Hepatocyte (in vitro differentiated cells): ENCODE data around the gene SNAI3. TPM values are rescaled to one million over a fixed set of nuclear protein-coding genes. Genes with fewer than 3 reads are reported as not detected.

Experiments used
- DNase-seq: peaks from one replicate; pipeline ENCODE4 v3.0.0-alpha.2; 2016; ENCODE audit warnings: low spot score
- H2AFZ ChIP-seq: fragments of 200-600 bp; sonication (generic); 2 replicates; pipeline ENCODE4 v1.6.0; 2016; ENCODE audit warnings: antibody characterized with exemption, mild to moderate bottlenecking
- H3K27ac ChIP-seq: fragments of 200-600 bp; sonication (generic); 2 replicates; pipeline ENCODE4 v1.5.1; 2016; ENCODE audit warnings: mild to moderate bottlenecking
- H3K27me3 ChIP-seq: fragments of 200-600 bp; sonication (generic); 2 replicates; pipeline ENCODE4 v1.6.1; 2016
- H3K36me3 ChIP-seq: fragments of 200-600 bp; sonication (generic); replicated peaks from 2 replicates; pipeline ENCODE4 v1.5.1; 2016; ENCODE audit warnings: low read depth; ENCODE audit not compliant: insufficient read depth
- H3K4me1 ChIP-seq: fragments of 200-600 bp; sonication (generic); 2 replicates; pipeline ENCODE4 v1.5.1; 2016; ENCODE audit warnings: mild to moderate bottlenecking, moderate library complexity; ENCODE audit not compliant: insufficient read depth
- H3K4me2 ChIP-seq: fragments of 200-600 bp; sonication (generic); 2 replicates; pipeline ENCODE4 v1.6.0; 2016
- H3K4me3 ChIP-seq: fragments of 200-600 bp; sonication (generic); 2 replicates; pipeline ENCODE4 v1.5.1; 2016; ENCODE audit warnings: mild to moderate bottlenecking
- H3K79me2 ChIP-seq: fragments of 200-600 bp; sonication (generic); 2 replicates; pipeline ENCODE4 v1.6.0; 2017; ENCODE audit warnings: mild to moderate bottlenecking
- H3K9me2 ChIP-seq: fragments of 200-600 bp; sonication (generic); replicated peaks from 2 replicates; pipeline ENCODE4 v1.6.0; 2017; ENCODE audit warnings: mild to moderate bottlenecking; ENCODE audit not compliant: insufficient read depth
- H3K9me3 ChIP-seq: fragments of 200-600 bp; sonication (generic); 2 replicates; pipeline ENCODE4 v1.5.1; 2016; ENCODE audit warnings: low read depth, mild to moderate bottlenecking
- H4K20me1 ChIP-seq: fragments of 200-600 bp; sonication (generic); 2 replicates; pipeline ENCODE4 v1.6.0; 2016; ENCODE audit warnings: mild to moderate bottlenecking; ENCODE audit not compliant: insufficient read depth, poor library complexity, severe bottlenecking
- CTCF ChIP-seq: fragments of 200-600 bp; sonication (generic); IDR thresholded peaks from 2 replicates; pipeline ENCODE4 v1.5.1; 2016; ENCODE audit warnings: antibody characterized with exemption, mild to moderate bottlenecking; ENCODE audit not compliant: poor library complexity
- EZH2 ChIP-seq: fragments of 200-600 bp; sonication (generic); IDR thresholded peaks from 2 replicates; pipeline ENCODE4 v1.6.1; 2016; ENCODE audit warnings: antibody characterized with exemption, mild to moderate bottlenecking, borderline replicate concordance
- EZH2phosphoT487 ChIP-seq: fragments of 200-600 bp; sonication (generic); IDR thresholded peaks from one replicate; pipeline ENCODE4 v1.6.1; 2018; ENCODE audit warnings: antibody characterized with exemption, mild to moderate bottlenecking, low read depth, moderate library complexity; ENCODE audit not compliant: unreplicated experiment, severe bottlenecking
- WGBS: methylation state at CpG from one replicate; pipeline ENCODE4 v1.1.6; 2016; ENCODE audit warnings: low lambda C conversion rate; ENCODE audit errors: missing lambda C conversion rate; 5-methylcytosine and 5-hydroxymethylcytosine counted together
- polyA plus RNA-seq: library from polyadenylated mRNA; unstranded; fragments of >200 nt; fragmentation: Nextera tagmentation; extraction: Ambion mirVana; gene quantifications from 2 replicates; pipeline ENCODE4 v1.2.1, GENCODE V29; 2016
- total RNA-seq: library from RNA; depleted of rRNA; stranded (reverse); fragments of >200 nt; gene quantifications from 2 replicates; pipeline ENCODE4 v1.2.3, GENCODE V29; 2014

Gene SNAI3
- total and polyA plus RNA-seq, 2 experiments from 2014 or later, result 1.7 to 5.0 TPM

GRCh38 chr16:88631384-88631783 lies 54.9 kb downstream of the SNAI3 start:
- no peak for DNase-seq
- no peak overlapping the region for H3K27ac ChIP-seq
- peaks cover 9% of the 10 kb centered on the region for H3K4me1 ChIP-seq
- H3K9me3 ChIP-seq, result no peaks in the 10 kb centered on the region
- no peak overlapping the region for H3K4me3 ChIP-seq
- TF ChIP-seq EZH2phosphoT487 (no peak), EZH2 (no peak), CTCF (no peak)
- H3K9me2 ChIP-seq, result no peaks in the 10 kb centered on the region
- H3K36me3 ChIP-seq, result no peaks in the 10 kb centered on the region
- H3K4me2 ChIP-seq, result no peak overlapping the region
- H3K79me2 ChIP-seq, result no peaks in the 10 kb centered on the region
- 83% methylated on average over 16 of the region's 16 CpGs for WGBS
- H2AFZ ChIP-seq, result no peak overlapping the region
- no peaks in the 10 kb centered on the region for H3K27me3 ChIP-seq
- peaks cover 5% of the 10 kb centered on the region for H4K20me1 ChIP-seq

DNA sequence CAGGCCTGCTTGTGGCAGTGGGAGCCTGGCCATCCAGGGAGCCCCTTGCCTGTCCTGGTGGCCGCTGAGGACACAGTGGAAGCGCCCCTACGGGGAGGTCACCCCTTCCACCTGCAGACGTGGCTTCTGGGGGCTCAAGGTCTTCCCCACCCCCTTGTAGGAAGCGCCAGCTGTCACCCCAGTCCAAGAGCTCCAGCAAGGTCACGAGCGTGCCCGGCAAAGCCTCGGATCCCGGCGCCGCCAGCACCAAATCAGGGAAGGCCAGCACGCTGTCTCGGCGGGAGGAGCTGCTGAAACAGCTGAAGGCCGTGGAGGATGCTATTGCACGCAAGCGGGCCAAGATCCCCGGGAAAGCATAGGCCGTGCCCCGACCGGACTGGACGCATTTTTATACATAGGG lies 55.4 kb downstream of the SNAI3 start:
- TF ChIP-seq EZH2phosphoT487, result no peak
- no peak for TF ChIP-seq EZH2
- TF ChIP-seq CTCF, result no peak
- peaks cover 9% of the 10 kb centered on the region for H3K4me1 ChIP-seq
- H4K20me1 ChIP-seq, result peaks cover 5% of the 10 kb centered on the region
- H3K79me2 ChIP-seq, result no peaks in the 10 kb centered on the region
- no peak overlapping the region for H2AFZ ChIP-seq
- H3K27ac ChIP-seq, result no peak overlapping the region
- WGBS, result 97% methylated on average over 23 of the region's 23 CpGs
- H3K27me3 ChIP-seq, result no peaks in the 10 kb centered on the region
- no peak for DNase-seq
- H3K4me2 ChIP-seq, result no peak overlapping the region
- no peak overlapping the region for H3K4me3 ChIP-seq
- no peaks in the 10 kb centered on the region for H3K9me2 ChIP-seq
- H3K36me3 ChIP-seq, result no peaks in the 10 kb centered on the region
- no peaks in the 10 kb centered on the region for H3K9me3 ChIP-seq

DNA sequence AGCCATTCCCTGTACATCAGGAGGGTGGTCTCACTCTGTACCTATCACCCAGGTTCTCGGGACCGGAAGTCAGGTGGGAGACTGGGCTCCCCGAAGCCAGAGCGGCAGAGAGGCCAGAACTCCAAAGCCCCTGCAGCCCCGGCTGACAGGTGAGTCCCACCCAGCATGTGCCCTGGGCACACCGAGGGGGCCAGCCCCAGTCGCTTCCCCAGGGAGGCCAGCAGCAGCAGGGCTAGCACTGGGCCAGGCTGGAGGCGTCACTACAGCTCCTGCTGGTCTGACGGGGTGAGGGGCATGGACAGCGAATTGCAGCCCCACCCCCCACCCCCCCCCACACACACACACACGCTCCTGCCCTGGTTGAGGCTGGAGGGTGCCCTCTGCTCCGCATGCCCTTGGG lies 55.9 kb downstream of the SNAI3 start:
- WGBS, result 97% methylated on average over 8 of the region's 12 CpGs
- H3K36me3 ChIP-seq, result no peaks in the 10 kb centered on the region
- no peaks in the 10 kb centered on the region for H3K9me2 ChIP-seq
- peaks cover 5% of the 10 kb centered on the region for H4K20me1 ChIP-seq
- peaks cover 9% of the 10 kb centered on the region for H3K4me1 ChIP-seq
- no peak overlapping the region for H3K27ac ChIP-seq
- no peaks in the 10 kb centered on the region for H3K79me2 ChIP-seq
- no peak overlapping the region for H3K4me3 ChIP-seq
- no peaks in the 10 kb centered on the region for H3K9me3 ChIP-seq
- no peak overlapping the region for H2AFZ ChIP-seq
- H3K27me3 ChIP-seq, result no peaks in the 10 kb centered on the region
- TF ChIP-seq CTCF (no peak), EZH2 (no peak), EZH2phosphoT487 (no peak)
- no peak for DNase-seq
- H3K4me2 ChIP-seq, result no peak overlapping the region

DNA sequence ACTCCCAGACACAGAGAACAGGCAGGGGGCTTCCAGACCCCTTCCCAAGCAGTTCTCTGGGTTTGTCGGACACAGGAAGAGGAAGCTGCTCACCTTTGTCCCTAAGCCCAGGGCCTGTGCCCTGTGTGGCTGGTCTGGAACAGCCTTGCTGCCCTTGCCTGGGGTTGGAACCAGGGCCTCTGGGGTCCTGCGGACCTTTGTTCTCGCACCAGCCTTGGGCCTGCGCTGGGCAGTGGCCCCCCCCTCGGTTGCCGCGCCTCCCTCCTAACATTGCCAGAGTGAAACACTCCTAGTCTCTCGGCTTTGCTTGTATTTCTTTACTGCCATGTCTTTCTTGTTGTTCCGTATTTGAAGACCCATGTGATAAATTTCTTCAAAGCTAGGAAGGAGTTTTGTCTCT lies 56.5 kb downstream of the SNAI3 start:
- no peak overlapping the region for H3K4me3 ChIP-seq
- no peak overlapping the region for H3K27ac ChIP-seq
- H3K9me2 ChIP-seq, result no peaks in the 10 kb centered on the region
- TF ChIP-seq EZH2, result no peak
- TF ChIP-seq EZH2phosphoT487, result no peak
- no peak for TF ChIP-seq CTCF
- no peaks in the 10 kb centered on the region for H3K36me3 ChIP-seq
- no peaks in the 10 kb centered on the region for H3K9me3 ChIP-seq
- H3K4me2 ChIP-seq, result no peak overlapping the region
- DNase-seq, result no peak
- no peak overlapping the region for H2AFZ ChIP-seq
- H3K79me2 ChIP-seq, result no peaks in the 10 kb centered on the region
- WGBS, result 88% methylated on average over 9 of the region's 9 CpGs
- no peaks in the 10 kb centered on the region for H3K27me3 ChIP-seq
- H3K4me1 ChIP-seq, result peaks cover 9% of the 10 kb centered on the region
- peaks cover 5% of the 10 kb centered on the region for H4K20me1 ChIP-seq
